ENCODE measurements around the gene SLC39A11. TPM values are rescaled to one million over a fixed set of nuclear protein-coding genes. Genes with fewer than 3 reads are reported as not detected.

SLC39A11 gene
- total RNA-seq, 1 donor from 2014 or later: 34.8 TPM

DNA sequence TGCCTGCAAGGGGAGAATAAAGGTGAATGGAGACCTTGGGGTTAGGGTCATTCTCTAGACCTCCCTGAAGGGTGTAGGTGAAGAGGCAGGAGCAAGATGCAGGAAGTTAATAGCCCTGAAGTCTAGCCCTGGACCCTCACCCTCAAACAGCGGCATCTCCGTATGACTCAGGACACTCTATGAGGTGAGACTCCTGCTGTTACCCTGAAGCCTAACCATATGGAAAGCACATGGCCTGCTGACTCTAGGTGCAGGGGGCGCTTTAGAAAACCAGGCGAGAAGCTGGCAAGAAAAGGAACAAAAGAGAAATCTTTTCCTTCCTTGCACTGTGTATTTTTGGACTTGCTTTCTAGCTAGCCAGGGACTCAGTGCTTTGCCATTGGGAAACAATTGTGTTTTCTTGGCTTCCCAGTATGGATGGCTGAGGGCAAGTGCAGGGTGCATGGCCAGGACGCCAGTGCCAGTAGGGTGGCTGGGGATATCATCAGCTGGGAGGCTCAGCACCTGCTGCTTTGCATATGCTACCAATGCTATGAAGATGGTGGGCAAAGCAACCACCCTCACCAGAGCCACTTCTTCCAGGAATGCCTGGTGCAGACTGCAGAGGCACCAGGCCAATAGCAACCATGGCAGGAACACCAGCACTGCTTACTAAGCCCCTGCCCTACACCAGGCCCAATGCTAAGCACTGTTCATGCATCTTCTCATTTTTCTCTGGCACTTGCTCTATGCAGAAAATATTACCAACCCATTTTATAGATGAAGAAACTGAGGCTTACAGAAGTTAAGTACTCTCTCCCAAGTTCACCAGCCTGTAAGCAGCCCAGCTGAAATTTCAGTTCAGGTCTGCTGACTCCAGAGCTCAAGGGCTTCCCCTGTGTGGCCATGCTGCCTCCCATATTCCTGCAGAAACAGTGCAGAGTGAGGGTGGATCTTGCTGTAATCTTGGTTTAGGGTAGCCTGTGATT is 425.1 kb downstream of the SLC39A11 start:
- Mint-ChIP-seq H3K9me3 (peaks cover 5% of the 10 kb centered on the region), H3K27me3 (no peaks in the 10 kb centered on the region), H3K4me3 (no peak overlapping the region), H3K36me3 (ENCODE audit: low read depth) (peaks cover 3% of the 10 kb centered on the region), H3K4me1 (peaks cover 6% of the 10 kb centered on the region), H3K27ac (no peak overlapping the region)
- ChIA-PET CTCF (no interaction called here), POLR2A (no interaction called here)
- ATAC-seq (ENCODE audit: low read depth) (no peak), DNase-seq (no peak)
- intact Hi-C loops (cut with micrococcal nuclease): no loop called here
- TF ChIP-seq, protein P1, sequence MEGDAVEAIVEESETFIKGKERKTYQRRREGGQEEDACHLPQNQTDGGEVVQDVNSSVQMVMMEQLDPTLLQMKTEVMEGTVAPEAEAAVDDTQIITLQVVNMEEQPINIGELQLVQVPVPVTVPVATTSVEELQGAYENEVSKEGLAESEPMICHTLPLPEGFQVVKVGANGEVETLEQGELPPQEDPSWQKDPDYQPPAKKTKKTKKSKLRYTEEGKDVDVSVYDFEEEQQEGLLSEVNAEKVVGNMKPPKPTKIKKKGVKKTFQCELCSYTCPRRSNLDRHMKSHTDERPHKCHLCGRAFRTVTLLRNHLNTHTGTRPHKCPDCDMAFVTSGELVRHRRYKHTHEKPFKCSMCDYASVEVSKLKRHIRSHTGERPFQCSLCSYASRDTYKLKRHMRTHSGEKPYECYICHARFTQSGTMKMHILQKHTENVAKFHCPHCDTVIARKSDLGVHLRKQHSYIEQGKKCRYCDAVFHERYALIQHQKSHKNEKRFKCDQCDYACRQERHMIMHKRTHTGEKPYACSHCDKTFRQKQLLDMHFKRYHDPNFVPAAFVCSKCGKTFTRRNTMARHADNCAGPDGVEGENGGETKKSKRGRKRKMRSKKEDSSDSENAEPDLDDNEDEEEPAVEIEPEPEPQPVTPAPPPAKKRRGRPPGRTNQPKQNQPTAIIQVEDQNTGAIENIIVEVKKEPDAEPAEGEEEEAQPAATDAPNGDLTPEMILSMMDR (IDR thresholded peaks at IDR 0.05): no peak

DNA sequence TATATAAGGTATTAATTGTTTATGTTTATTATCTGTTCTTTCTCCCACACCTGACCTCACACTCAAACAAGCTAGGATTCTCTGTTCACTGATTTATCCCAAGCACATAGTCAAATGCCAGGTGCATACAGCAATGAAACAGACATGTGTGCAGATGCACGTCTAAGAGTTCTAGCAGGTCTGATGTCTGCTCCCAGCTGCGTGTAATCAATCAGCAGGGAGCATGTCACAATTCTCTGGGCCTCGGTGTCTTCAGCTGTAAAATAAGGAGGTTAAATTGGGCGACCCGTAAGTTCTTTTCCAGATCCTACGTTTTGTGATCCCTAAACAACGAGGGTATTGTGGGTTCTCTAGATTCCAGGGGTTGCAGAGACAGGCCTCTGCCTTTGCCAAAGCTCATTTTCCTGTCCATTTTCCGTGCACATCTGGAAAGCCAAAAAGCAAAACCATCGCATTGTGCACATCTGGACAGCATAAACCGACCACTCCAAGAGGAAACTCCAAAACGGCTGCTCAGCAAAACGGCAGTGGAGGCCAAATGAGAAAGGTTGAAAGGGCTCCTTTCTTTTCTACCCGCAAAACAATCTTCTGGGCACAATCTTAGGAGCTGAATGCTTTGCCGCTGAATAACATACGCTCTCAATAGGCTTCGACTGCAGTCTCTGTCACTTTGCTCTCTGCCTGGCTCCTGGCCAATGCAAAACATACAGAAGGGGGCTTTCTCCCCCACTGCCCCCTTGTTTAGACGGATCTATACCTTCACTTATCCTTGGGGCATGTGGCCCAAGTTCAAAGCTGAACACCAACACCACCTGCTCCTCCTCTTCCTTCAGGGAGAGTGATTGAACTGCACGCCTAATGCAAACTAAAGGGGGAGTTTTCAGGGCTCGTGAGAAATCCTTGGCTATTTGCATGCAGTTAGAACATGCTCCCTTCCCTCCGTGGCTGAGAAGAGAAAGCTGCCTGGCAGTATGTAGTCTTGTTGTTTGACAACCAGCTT is 426.3 kb downstream of the SLC39A11 start:
- Mint-ChIP-seq H3K4me1 (peaks cover 5% of the 10 kb centered on the region), H3K27ac (no peak overlapping the region), H3K36me3 (ENCODE audit: low read depth) (peaks cover 3% of the 10 kb centered on the region), H3K4me3 (no peak overlapping the region), H3K9me3 (peaks cover 5% of the 10 kb centered on the region), H3K27me3 (no peaks in the 10 kb centered on the region)
- ChIA-PET POLR2A (no interaction called here), CTCF (no interaction called here)
- ATAC-seq (ENCODE audit: low read depth) (no peak), DNase-seq (no peak)
- TF ChIP-seq, protein P1 (IDR thresholded peaks at IDR 0.05): no peak
- intact Hi-C loops (cut with micrococcal nuclease): no loop called here

DNA sequence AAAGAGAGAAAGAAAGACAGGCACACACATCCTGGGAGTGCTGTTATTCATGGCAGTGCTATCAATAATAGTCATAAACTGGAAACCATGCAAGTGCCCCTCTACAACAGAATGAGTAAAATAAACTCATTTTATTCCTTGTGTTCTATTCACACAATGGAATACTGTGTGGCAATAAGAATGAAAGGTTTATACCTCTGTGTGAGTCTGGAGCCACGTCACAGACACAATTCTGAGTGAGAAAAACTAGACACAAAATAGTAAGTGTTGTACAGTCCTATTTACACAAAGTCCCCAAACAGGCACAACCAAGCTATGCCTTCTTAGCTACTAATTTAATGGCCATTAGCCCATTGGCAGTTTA is 429.7 kb downstream of the SLC39A11 start:
- H3K27me3 Mint-ChIP-seq: no peaks in the 10 kb centered on the region
- no peaks in the 10 kb centered on the region for H3K9me3 Mint-ChIP-seq
- ATAC-seq (ENCODE audit: low read depth) (no peak), DNase-seq (no peak)
- H3K4me1 Mint-ChIP-seq: no peaks in the 10 kb centered on the region
- TF ChIP-seq, protein P1 (IDR thresholded peaks at IDR 0.05): no peak
- H3K36me3 Mint-ChIP-seq (ENCODE audit: low read depth): no peaks in the 10 kb centered on the region
- intact Hi-C loops (cut with micrococcal nuclease): no loop called here
- CTCF ChIA-PET: no interaction called here
- POLR2A ChIA-PET: no interaction called here
- no peak overlapping the region for H3K4me3 Mint-ChIP-seq
- H3K27ac Mint-ChIP-seq: no peak overlapping the region

DNA sequence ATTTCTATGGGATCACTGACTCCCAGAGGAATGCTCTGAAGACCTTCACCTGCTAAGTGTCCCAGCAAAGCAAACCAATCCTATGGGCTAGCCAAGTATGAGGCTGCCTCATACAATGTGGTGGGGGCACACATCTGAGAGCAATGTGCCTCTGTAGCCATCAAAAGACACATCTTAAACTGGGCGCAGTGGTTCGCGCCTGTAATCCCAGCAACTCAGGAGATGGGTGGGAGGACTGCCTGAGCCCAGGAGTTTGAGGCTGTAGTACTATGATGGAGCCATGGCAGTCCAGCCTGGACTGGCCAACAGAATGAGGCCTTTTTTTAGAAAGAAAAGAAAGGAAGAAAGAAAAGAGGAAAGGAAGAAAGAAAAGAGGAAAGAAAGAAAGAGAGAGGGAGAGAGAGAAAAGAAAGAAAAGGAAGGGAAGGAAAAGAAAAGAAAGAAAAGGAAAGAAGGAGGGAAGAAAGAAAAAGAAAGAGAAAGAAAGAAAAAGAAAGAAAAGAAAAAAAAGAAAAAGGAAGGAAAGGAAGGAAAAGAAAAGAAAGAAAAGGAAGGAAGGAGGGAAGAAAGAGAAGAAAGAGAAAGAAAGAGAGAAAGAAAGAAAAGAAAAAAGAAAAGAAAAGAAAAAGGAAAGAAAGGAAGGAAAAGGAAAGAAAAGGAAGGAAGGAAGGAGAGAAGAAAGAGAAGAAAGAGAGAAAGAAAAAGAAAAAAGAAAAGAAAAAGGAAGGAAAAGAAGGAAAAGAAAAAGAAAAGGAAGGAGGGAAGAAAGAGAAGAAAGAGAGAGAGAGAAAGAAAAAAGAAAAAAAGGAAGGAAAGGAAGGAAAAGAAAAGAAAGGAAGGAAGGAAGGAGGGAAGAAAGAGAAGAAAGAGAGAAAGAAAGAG is 430.3 kb downstream of the SLC39A11 start:
- Mint-ChIP-seq H3K27ac (no peak overlapping the region), H3K4me3 (no peak overlapping the region), H3K36me3 (ENCODE audit: low read depth) (no peaks in the 10 kb centered on the region), H3K27me3 (no peaks in the 10 kb centered on the region), H3K4me1 (no peaks in the 10 kb centered on the region), H3K9me3 (no peaks in the 10 kb centered on the region)
- CTCF ChIA-PET: no interaction called here
- POLR2A ChIA-PET: no interaction called here
- TF ChIP-seq, protein P1 (IDR thresholded peaks at IDR 0.05): peak; percentile 91
- intact Hi-C loops (cut with micrococcal nuclease): no loop called here
- no peak for DNase-seq
- ATAC-seq (ENCODE audit: low read depth): no peak
